Right renal pelvis (tissue), 4 donors: ENCODE results near the gene RNF157. TPM values are rescaled to one million over a fixed set of nuclear protein-coding genes. Genes with fewer than 3 reads are reported as not detected.

Source experiments
- DNase-seq, 4 donors: peaks; one replicate each; pipeline ENCODE4 v3.0.0-alpha.2; 2013; ENCODE audit warnings: low read depth in 4 of 4, low spot score in 3 of 4, missing footprints in 1 of 4
- polyA plus RNA-seq, 4 donors: library from polyadenylated mRNA; unstranded; fragments of 120-200 nt; gene quantifications; one replicate each; pipeline ENCODE4 v1.2.1, GENCODE V29; 2013; ENCODE audit not compliant: insufficient read length in 4 of 4

The RNF157 gene
- polyA plus RNA-seq, 4 donors = 25.0 to 27.1 (median 26.6) TPM

DNA sequence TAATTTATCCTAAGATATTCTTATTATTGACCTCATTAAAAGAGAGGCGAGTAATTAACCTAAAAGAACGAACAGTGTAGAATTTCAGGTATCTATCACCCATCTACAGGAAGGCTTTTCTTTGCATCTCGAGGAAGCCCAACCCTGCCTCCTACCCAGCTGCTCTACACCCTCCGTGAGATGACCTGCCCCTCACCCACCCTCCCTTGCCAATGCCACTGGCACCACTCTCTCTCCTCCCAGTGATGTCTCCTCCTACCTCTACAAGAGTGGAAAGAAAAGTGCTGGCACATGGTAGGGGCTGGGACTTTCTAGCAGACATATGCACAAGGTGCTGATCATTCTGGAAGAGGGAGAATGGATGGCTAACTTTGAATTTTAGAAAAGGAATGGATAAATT lies 76.4 kb downstream of the RNF157 start:
- DNase-seq = no peak

DNA sequence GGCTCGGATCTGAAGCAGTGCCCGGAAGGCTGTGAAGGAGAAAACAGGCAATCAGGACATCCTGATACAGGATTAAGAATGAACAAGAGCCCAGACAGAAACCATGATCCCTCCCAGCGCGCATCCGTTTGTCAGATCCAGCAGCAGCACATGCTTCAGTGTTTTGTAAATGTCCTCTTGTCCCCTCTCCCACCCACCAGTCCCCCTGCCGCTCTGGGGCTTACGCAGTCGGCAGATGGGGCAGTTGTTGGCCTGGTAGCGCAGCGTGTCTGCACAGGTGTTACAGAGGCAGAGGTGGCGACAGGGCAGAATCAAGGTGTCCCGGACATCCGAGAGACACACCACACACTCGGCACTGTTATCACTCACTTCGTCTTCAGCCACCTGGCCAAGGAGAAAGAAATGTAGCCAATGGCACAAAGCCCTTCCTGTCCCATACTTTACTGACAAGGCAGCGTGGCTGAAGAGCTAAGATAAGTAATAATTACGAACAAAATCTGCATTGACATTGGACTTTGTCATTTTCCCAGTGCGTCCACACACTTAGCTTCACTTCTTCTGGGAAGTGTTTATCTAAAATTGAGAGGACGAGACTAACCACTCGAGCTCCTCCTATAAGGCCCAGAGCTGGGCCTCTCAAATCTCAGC lies 78.5 kb downstream of the RNF157 start:
- no peak for DNase-seq

DNA sequence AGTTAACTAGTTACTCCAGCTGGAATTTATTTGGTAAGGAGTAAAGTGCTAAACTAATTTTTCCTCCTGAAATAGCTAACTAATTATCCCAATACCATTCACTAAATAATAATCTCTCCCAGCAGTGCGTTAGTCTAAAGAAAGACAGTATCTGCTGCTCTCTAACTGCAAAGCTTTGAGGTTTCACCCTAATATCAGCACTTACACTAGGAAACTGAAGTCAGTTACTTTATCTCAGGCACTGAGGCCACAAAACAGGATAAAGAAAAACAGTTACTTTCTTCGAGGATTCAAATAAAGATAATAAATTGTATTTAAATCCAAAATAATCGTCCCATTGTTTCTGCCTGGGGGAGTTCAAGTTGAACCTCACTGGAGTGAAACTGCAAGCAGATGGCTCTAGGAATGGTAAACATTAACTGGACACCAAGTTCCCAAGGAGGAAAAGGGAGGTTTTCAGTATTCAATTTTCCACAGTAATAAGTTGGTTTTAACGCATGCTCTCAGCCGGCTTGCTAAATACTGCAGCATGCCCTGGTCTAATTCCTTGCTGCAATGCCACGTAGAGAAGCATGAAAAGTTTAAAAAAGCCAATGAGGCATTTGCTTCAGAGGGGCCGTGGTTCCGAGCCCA lies 79.3 kb downstream of the RNF157 start:
- no peak for DNase-seq

DNA sequence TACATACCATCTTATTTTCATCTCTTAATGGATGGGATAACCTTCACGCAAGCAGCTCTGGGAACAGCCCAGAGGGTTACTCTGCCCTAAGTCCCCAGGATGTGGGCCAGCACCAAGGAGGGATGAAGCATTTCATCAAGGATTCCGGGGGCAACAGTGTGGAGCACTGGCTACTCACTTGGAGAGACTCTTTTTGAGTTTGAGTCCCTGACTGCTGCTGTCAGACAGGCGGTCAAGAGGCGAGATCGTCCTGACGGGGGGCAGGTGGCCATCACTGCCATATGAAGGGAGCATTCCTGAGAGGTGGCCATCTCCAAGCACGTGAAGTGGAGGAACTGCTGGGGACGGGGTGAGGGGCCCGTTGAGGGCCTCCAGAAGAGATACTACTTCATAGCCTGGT lies 81.1 kb downstream of the RNF157 start:
- DNase-seq = no peak

DNA sequence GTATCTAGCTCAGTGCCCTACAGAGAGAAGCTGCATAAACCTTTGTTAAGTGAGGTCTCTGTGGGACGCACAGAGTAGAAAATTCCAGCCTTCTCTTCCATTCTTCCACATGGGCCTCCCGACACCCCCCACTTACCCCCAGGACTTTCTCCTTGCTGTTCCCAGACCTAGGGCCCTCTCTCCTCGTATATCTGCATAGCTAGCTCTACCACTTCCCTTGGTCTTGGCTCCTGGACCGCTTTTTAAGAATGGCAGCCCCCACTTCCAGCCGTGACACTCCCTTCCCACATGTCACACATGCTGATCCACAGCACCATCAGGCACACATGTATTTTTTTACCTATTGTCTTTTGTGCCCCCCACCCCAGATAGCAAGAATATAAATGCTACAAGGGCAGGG lies 82.5 kb downstream of the RNF157 start:
- DNase-seq = no peak

DNA sequence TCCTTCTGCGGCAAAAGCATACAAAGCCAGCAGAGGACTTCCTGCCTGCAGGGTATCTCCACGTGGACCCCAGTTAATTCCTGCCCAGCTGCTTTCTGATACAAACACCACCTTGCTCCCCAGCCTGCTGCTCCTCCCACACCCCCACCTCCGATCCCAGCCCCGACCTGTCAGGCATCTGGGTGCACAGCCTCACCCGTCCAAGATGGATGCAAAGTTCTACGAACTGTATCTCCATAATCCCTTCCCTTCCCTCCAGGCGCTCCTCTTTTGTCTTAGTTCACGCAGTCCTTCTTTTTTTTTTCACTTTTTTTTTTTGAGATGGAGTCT lies 83.7 kb downstream of the RNF157 start:
- no peak for DNase-seq

DNA sequence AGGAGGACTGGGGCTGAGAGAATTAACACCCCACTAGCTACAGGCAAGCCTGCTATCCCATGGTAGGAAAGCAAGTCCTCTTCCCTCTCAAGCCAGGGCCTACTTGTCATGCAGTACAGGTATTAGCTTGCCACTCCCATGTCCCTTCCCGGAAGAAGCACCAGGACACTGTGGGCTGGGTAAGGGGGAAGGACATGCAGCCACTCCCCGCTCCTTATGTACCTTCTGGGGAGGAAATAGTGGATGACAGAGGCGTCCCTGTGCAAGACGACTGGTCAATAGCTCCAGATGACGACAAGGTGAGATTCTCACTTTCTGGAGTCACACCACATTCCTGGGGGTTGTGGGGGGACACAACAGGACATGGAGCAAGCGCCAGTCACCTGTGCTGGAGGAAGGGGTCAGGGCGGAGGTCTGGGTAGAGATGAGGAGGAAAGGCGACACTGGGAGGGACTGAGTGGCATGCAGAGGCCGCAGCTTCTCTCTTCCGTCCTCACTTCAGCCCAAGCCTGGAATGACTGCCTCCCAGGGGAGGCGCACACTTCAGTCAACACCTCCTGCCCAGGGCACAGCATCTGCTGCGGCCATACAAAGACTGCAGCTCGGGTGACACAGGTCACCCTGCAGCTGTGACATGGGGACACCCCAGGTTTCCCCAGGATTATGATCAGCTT lies 84.2 kb downstream of the RNF157 start:
- DNase-seq = no peak

DNA sequence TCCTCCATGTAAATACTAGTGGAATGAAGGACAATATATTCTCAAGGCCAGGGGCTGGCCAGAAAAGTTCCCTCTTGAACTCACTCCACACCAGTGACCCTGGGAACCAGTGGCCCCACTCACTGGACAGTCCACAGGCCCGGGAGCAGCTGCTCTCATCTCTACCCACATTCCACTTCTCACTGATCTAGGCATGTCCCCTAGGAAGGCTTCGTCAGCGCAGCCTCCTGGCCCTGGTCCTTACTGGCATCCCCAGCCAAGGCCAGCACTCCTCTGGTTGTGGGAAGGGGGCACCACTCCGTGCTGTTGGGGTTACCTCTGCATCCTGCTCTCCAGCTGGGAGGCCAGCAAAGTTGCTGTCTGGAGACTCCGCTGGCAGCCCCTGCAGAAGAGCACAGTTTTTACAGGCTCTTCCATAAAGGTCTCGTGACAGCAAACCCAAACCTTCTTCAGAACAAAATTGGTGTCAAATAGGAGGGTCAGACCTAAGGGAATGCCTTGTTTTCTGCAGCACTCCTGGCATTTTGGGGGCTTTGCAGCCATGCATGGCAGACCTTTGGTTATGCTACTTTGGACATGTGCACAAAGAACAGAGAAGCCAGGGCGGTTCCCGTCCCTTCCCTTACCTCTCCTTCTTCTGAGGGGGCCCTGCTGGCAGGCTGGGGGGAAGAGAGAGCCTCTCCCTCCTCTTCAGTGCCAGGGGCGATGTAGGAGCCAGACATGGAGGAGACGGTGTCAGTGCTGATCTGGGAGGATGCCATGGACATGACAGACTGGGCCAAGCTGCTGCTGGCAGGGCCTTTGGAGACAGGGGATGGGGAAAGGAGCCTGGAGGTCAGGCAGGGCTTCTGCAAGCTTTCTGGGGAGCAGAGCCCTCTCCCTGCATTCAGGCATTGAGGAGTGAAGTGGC lies 85.1 kb downstream of the RNF157 start:
- no peak for DNase-seq

DNA sequence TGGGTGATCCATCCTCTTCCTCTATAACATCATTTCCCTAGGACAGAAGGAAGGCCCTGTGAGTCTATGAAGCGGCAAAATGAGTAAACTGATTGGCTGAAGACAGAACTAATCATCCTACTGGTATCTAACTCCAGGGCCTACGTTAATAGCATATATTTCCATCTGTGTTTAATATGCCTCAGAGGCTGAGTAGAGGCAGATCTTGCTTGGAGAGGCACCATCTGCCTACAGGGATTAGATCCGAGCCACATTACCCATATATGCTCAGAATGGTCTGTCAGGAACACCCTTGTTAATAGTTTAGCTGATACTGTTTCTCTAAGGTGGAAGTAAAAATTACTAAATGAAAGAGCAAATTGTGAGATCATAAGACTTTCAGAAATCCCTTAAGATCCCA lies 86.0 kb downstream of the RNF157 start:
- DNase-seq = no peak

DNA sequence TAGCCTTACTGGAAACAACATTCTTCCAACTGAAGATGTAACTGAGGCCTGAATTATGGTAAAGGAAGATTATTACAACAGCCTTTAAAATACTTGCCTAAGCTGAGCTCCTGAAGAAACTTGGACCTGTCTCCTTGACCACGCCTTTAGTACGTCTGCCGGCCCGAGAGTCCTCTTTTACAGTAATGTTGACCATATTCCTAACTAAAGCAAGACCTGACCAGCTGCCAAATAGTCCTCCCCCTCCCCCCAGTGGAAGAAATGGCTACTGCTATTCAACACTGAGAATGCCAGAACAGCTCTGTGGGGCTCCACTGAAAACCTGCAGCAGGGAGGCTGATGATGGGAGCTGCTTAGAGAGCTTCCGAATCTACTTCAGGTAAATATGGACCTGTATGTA lies 86.7 kb downstream of the RNF157 start:
- no peak for DNase-seq

DNA sequence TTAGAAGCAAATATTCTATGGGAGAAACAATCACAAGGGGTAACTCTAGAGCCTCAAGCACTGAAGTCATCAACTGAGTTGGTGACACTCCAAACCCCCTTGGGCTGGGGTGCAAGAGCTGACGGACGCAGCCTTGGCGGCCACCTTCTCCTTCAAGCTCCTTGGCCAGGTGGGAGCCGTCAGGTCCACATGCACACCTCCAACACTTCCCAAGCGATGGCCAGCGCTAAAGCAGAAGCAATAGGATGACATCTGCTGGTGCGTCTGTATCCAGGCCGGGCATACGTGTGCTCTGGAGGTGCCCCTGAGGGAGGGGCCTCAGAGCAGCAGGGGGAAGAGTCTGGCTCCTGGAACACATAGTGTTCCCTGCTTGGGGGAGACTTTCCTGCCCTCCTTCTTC lies 87.1 kb downstream of the RNF157 start:
- DNase-seq = no peak

DNA sequence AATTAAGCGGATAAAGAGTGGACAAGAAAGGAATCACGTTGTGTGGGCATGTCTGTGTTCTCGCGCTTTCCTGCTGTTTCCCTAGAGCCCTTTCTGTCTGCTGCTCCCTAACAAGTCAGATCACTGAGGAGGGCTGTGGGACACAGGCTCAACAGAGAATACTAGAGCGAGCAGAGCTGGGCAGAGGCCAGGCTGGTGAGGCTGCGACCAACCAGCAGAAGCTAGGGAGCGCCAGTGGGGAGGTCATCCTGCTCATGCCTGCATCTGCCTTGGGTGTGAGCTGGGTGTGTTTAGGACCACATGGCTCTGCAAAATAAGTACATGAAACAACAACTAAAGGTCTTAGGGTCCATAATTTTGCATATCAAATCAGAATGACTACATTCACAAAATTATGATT lies 87.7 kb downstream of the RNF157 start:
- DNase-seq = no peak

DNA sequence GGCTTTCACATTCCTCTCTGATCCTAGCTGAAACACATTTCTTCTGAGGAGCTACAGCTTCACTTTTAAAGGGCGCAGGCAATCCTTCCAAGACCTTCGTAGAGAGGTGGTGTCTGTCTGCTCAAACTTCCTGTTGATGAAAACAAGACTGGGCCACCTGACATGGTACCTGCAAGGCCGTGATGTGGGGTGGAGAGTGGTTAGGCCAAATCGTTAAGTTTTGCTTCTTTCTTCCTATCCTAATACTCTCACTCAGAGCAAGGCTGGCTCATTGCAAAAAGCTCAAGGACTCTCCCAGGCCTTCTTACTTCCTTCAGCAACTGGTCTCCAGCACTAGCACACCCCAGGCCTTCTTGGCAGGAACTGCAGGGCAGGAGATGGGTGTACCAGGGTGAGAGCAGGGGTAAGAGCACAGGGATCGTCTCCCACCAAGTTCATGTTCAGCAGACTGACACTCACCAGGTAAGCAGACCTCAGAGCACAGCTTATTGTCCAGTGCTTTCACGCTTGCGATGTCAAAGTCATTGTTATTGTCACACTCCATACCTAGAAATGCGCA lies 88.3 kb downstream of the RNF157 start:
- DNase-seq = no peak

DNA sequence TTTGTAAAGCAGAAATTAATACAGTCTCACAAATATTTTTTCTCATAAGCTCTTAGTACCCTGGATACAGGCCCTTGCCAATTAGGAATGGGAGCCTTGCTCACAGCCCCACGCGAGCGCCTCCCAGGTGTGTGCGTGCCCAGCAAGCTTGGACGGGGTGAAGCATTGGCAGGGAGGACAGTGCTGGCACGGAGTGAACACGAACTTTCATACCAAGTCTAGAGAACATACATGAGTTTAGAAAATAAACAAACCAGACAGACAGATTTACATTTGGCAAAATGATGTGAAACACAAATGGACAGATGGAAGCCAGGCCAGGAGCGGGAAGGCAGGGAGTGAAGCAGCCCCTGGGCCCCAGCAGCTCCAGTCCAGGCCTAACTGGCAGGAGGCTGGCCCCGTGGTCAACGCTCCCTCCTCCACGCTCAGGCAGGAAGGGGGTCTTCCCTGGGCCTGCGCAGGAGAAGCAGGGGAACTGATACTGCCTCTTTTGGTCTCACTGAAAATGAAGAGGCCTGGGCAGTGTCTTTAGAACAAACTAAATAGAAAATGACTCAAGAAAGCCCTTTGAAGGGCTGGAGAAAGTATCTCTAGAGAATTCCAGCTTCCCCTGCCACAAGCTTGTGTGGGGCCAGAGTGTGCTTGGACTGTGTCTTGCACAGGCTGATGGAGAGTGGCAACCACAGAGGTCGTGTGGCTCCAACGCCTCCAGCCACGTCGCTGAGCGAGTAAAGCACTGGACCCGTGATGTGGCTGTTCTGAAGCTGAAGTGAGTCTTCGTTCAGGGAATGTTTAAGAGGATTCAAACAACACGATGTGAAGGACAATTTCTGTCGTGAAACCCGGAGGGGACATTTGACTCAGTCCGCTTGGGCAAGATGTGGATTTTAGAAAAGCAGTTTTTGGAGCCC lies 89.3 kb downstream of the RNF157 start:
- no peak for DNase-seq

DNA sequence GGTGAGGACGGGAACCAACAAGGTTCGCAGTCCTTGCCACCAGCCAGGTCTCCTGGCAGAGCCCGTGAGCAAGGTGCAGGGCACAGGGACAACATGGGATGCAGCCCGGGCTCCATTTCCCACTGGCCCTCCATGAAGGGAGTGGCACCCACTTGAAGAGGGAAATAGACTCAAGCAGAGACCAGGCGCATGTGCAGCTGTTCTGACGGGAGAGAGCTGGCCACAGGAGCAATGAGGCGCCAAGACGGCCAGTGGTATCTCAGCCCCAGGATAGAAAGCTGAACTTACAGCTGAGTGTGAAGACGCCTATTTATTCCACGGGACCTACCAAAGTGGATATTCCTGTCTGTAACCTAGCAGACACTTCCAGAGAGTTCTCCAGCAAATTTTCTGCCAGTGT lies 91.1 kb downstream of the RNF157 start:
- no peak for DNase-seq

DNA sequence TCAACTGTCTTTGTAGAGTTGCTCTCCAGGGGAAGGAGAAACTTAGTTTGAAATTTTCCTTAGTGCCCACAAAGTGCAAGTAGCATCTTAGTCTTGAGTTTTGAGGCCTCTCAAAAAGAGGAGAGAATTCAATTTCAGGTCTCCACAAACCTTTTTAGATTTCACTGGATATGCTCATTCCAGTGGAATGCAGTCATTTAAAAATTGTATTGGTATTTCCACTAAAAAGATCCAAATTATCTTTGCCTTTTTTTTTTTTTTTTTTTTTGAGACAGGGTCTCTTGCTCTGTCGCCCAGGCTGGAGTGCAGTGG lies 92.3 kb downstream of the RNF157 start:
- DNase-seq = no peak

DNA sequence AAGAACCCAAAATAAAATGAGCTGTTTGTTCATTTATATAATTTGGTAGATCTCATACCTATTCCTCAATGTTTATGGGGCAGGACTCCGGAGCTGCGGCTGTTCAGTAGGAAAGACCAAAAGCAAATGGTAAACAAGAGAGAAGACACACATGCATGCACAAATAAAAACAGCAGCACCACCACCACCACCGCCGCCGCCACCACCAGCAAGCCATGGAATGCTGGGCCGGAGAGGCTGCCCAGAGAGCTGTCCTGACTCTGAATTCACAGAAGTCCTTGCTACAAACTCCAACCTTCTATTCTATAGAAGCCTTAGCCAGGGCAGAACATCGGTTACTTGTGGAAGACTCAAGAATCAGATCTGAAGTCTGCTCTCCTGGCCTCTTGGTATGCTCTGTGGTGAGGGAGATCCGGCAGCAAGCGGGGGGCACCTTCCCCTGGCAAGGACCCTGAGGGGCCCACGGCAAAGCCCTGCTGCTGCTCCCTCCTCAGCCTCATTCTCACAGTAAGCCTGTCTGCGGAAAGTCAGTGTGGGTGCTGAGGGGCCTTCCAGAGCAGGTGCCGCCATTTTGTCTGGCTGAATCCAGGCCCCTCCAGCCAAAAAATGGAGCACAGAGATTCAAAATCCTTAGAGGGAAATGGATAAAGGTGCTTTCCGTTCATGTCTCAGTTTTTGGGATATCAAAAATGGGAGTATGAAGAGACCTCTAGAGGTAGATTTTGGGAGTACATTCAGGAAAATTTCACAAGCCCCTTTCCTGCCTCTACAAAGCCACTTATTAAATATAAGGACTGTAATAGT lies 92.9 kb downstream of the RNF157 start:
- DNase-seq = no peak

DNA sequence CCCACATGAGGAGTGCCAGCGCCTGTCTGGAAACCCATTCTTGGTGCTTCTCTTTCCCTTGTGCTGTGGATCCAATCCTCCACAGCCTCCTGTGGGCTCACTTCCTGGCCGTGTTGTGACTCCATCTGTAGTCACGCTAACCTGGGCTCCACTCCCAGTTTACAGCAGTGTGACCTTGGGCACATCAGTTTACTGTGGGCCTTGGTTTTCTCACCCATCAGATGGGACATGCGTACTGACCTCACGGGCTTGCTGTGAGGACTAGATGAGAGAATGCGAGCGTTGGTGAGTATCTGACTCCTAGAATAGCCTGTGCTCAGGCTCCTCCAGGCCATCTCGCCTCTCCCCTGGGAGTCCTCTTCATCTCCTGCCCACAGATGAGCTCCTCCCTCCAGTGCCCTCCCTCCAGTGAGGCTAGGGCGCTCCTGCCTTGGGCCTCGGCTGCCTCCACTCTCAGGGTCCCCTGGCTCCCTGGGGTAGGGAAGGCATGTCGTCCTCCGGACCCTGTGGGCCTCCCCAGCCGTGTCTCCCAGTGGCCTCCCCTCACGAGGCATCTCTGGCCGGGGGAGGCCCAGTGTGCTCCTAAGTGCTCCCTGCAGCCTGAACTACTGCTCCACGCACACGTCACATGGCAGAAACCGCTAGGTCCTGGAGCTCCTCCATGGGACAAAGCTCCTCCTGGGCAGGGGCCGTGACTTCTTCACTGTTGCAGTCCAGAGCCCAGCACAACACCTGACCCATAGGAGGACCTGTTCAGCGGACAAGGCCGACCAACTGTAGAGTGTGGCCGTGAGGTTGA lies 94.0 kb downstream of the RNF157 start:
- DNase-seq = no peak
